GM18507 (cell line): ENCODE data around the gene KIAA1549.
"Not testable (repeated sequence)": the region's sequence is repeated elsewhere in the genome, so short reads cannot be mapped to it uniquely, and the experiment has no call there.

Source experiments
- DNase-seq: peaks from one replicate; pipeline ENCODE4 v3.0.0; 2011; ENCODE audit warnings: low read depth; ENCODE audit not compliant: insufficient read length; ENCODE audit errors: extremely low spot score
- FAIRE-seq: peaks from 2 replicates; lab custom pipeline; 2011; peaks lifted over from hg19 to GRCh38; lab: Jason Lieb, UNC

KIAA1549 gene

DNA sequence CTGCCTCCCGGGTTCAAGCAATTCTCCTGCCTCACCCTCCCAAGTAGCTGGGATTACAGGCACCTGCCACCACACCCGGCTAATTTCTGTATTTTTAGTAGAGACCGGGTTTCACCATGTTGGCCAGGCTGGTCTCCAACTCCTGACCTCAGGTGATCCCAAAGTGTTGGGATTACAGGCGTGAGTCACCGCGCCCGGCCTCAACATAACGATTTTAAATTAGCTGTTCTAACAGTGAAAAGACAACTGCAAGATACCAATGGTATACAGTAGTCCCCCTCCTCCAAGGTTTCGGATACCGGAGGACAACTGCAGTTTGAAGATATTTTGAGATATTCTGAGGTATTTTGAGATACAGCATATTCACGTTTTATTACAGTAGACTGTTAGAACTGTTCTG lies 5.0 kb downstream of the KIAA1549 start:
- not testable (repeated sequence) for FAIRE-seq, DNase-seq

DNA sequence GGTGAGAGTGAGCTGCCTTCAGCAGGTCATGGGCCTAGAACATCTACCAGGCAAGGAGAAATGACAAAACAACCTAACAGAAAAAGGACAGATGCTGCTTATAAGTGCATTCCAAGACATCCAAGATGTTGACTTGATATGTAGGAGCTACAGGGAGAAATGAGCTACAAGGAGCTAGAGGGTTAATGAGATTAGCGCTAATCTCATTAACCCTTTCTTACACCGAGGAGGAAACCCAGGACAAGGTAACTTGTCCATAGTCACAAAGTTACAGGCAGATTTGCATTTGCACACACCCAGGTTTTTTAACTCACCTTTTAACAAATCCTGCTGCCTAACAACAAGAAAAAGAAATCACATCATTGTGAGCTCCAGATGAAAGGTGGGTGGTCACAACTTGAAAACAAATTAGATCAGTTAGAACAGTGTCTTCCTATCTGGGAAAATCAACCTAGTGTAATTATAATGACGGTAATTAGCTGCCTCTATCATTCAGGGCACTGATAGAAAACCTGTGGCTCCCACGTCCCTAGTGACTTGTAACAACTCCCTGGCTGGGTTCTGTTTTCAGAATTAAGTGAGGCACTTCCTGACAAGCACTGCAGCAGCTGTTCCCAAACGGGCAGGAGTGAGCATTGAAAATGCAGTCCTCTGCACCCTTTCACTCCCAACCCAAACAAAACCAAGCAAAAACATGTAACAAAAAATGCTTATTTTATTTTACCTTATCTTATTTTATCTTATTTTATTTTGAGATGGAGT lies 5.7 kb downstream of the KIAA1549 start:
- no peak for FAIRE-seq
- no peak for DNase-seq

DNA sequence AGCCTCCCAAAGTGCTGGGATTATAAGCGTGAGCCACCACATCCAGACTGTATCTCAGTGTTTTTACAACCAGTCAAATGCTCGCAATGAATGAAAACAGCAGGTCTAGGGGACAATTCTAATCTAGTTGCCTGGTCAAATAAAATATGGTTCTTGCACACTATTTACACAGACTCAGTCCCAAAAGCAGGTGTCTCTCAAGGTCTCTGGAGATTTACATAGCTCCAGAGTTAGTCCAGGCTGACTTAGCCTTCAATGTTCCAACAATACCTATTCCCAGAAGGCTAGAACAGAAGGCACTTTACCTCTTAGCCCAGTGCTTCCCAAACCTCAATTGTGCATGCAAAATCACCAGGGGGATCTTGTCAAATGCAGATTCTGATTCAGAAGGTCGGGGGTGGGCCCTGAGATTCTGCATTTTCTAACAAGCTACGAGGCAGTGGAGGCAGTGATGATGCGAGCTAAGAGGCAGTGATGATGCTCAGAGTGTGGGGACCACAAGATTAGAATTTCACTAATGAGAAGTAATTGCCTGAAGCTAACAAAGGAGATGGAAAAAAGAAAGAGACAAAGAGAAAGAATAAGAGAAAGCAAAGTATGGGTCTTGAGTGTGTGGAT lies 6.4 kb downstream of the KIAA1549 start:
- FAIRE-seq (no peak), DNase-seq (no peak)

- FAIRE-seq = no peak
- no peak for DNase-seq
These were observed 7.1 kb downstream of the KIAA1549 start for GRCh38 chr7:138974103-138974502.

GRCh38 chr7:138970952-138971351 lies 10.2 kb downstream of the KIAA1549 start:
- DNase-seq (no peak), FAIRE-seq (no peak)

GRCh38 chr7:138970446-138970845 lies 10.7 kb downstream of the KIAA1549 start:
- DNase-seq (no peak), FAIRE-seq (no peak)

GRCh38 chr7:138967159-138967558 lies 14.0 kb downstream of the KIAA1549 start:
- FAIRE-seq = no peak
- no peak for DNase-seq

- DNase-seq = no peak
- no peak for FAIRE-seq
These were observed 16.4 kb downstream of the KIAA1549 start for GRCh38 chr7:138964624-138965436.

- FAIRE-seq (no peak), DNase-seq (no peak)
These were observed 17.5 kb downstream of the KIAA1549 start for GRCh38 chr7:138963675-138964074.

- FAIRE-seq (no peak), DNase-seq (no peak)
These were observed 18.5 kb downstream of the KIAA1549 start for GRCh38 chr7:138962561-138963270.

- DNase-seq (no peak), FAIRE-seq (no peak)
These were observed 20.0 kb downstream of the KIAA1549 start for GRCh38 chr7:138961159-138961558.

DNA sequence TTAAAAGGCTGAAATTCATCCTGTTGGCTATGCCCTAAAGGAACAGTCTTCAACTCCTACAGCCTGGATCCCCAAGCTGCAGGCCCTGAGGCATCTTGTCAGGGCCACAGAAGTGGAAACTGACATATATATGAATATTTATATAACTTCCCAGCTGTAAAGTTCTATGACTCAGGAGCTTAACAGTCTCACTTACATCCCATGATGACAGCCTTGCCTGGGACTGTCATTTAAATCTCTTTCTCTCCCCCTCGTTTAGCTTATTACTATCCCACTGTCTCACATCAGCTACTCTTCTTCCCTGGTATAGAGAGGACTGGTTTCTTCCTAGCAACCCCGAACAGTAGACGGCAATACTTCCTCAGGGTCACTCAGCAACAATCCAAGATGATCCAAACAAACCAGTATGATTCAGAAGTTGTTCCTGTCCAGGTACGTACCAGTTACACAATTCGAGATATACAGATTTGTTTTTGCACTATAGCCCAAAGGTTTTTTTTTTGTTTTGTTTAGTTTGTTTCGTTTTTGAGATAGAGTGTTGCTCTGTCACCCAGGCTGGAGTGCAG lies 22.7 kb downstream of the KIAA1549 start:
- DNase-seq (no peak), FAIRE-seq (no peak)

GRCh38 chr7:138957753-138958390 lies 23.3 kb downstream of the KIAA1549 start:
- no peak for FAIRE-seq
- no peak for DNase-seq

DNA sequence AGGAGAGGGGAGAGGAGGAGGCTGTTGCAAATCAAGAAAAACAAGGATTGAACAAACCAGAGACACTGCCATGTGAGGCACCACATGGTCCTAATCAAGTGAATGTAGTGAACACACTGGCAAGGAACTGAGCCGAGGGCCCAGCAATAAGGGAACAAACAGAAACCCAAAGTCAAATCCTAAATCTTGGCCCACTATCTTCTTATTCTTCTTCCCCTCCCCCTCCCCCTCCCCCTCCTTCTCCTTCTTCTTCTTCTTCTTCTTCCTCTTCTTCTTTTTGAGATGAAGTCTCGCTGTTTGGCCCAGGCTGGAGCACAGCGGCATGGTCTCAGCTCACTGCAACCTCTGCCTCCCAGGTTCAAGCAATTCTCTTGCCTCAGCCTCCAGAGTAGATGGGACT lies 24.0 kb downstream of the KIAA1549 start:
- FAIRE-seq = no peak
- no peak for DNase-seq

GRCh38 chr7:138954545-138955475 lies 26.4 kb downstream of the KIAA1549 start:
- FAIRE-seq (no peak), DNase-seq (no peak)

DNA sequence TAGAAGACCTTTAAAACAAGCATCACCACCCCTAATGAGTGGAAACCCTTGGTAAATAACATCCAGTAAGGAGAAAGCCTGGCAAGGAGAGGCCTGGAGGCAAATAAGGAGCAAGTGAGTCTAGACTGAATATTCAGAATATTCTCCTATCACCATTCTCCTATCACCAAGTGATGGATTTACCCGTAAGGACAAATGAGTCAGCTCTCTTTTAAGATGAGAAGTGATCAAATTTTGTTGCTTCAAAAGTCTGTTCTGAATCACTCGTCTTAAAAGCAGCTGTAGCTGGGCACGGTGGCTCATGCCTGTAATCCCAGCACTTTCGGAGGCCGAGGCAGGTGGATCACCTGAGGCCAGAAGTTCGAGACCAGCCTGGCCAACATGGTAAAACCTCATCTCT lies 28.4 kb downstream of the KIAA1549 start:
- DNase-seq (no peak), FAIRE-seq (no peak)

GRCh38 chr7:138951953-138952352 lies 29.2 kb downstream of the KIAA1549 start:
- DNase-seq (no peak), FAIRE-seq (no peak)

DNA sequence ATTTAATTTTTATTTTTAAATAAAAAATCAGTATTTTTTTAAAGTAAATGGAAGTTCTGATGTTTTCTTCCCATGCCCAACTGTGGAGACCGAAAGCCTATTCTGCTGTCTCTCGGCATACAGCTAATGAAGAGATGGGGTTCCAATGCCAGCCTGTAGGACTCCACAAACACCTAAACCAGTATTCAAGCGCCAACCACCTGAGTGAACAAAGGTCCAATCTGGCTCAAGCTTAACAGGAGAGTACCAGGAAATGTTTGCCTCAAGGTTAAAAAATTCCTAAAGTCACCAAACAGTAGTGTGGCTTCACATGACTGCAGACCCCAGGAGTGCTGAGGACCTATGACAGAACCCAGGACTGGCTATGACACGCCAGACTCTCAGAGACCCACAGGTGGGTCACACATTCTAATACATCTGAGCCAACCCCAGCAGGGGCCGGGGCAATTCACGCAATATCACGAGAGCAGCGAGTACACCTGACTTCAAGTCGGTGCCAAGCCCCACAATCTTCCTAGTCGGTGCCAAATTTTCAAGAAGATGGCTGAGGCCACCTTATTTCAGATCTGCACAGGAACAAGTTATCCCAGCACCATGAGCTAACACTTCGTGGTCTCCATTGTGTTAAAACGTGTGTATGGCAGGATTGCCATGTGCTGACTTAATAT lies 31.6 kb downstream of the KIAA1549 start:
- no peak for DNase-seq
- no peak for FAIRE-seq
